Thoracic aorta (tissue), 2 donors: ENCODE measurements around the gene FSCB. TPM values are rescaled to one million over a fixed set of nuclear protein-coding genes. Genes with fewer than 3 reads are reported as not detected.
"Not testable (repeated sequence)": the region's sequence is repeated elsewhere in the genome, so short reads cannot be mapped to it uniquely, and the experiment has no call there.

Experiments
- ATAC-seq: fragments of 150-250 bp; one replicate; pipeline ENCODE4 v1.8.0; 2017; ENCODE audit warnings: low read depth; ENCODE audit not compliant: insufficient number of reproducible peaks, low FRiP score
- DNase-seq: peaks from one replicate; pipeline ENCODE4 v3.0.0-alpha.2; 2020; ENCODE audit warnings: low spot score
- H3K27ac ChIP-seq, 2 donors: fragments of 200-600 bp; sonication (generic); 1 replicate in 1 of 2; 2 replicates in 1 of 2; pipeline ENCODE4 v1.5.1; 2016; ENCODE audit warnings: mild to moderate bottlenecking in 2 of 2, moderate library complexity in 2 of 2
- H3K27me3 ChIP-seq: fragments of 200-600 bp; sonication (generic); replicated peaks from 2 replicates; pipeline ENCODE4 v1.6.0; 2016; ENCODE audit warnings: mild to moderate bottlenecking; ENCODE audit not compliant: insufficient read depth
- H3K36me3 ChIP-seq: fragments of 200-600 bp; sonication (generic); one replicate; pipeline ENCODE4 v1.5.1; 2016
- H3K4me1 ChIP-seq, 2 donors: fragments of 200-600 bp; sonication (generic); 1 replicate in 1 of 2; 2 replicates in 1 of 2; pipeline versions ENCODE4 v1.5.1 to v1.6.0; 2016; ENCODE audit warnings: low read depth in 2 of 2, mild to moderate bottlenecking in 1 of 2; ENCODE audit not compliant: control insufficient read depth in 1 of 2
- H3K4me3 ChIP-seq: fragments of 200-600 bp; sonication (generic); 2 replicates; pipeline ENCODE4 v1.5.1; 2016; ENCODE audit warnings: mild to moderate bottlenecking
- H3K9me3 ChIP-seq: fragments of 200-600 bp; sonication (generic); 2 replicates; pipeline ENCODE4 v1.5.1; 2016
- total RNA-seq, 2 donors: library from RNA; depleted of rRNA; stranded (reverse); fragments of >200 nt; gene quantifications; one replicate each; pipeline versions ENCODE4 v1.1.0 to v1.2.3, GENCODE V29; 2016
- TF ChIP-seq, protein P1 (sequence below): fragments of 200-600 bp; sonication (generic); IDR thresholded peaks from one replicate; pipeline ENCODE4 v1.5.1; 2019; ENCODE audit warnings: antibody characterized with exemption

Gene FSCB
- total RNA-seq, 2 donors from 2014 or later, result 1.2 TPM; not detected in 1

DNA sequence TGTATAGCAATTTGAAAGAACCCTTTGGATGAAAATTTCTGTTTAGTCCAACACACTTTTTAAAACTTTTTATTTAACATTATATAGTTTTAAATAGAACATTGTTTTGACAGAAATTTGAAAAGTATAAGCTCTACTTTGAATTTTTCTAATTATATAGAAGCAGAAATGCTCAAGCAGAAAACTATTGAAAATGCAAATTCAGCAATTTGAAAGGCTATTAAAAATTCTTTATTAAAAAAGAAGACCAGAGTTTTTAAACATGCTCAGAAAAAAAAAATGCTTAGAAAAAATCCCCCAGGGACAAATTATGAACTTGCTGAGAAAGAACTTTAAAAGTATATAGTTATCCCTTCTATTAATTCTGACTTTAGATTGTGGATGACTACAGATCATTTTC is 21.1 kb upstream of the FSCB start:
- no peaks in the 10 kb centered on the region for H3K4me1 ChIP-seq
- H3K4me3 ChIP-seq, result no peak overlapping the region
- no peaks in the 10 kb centered on the region for H3K27me3 ChIP-seq
- H3K36me3 ChIP-seq, result no peaks in the 10 kb centered on the region
- no peak overlapping the region for H3K27ac ChIP-seq
- DNase-seq, result no peak
- ATAC-seq, result no peak
- TF ChIP-seq, protein P1, sequence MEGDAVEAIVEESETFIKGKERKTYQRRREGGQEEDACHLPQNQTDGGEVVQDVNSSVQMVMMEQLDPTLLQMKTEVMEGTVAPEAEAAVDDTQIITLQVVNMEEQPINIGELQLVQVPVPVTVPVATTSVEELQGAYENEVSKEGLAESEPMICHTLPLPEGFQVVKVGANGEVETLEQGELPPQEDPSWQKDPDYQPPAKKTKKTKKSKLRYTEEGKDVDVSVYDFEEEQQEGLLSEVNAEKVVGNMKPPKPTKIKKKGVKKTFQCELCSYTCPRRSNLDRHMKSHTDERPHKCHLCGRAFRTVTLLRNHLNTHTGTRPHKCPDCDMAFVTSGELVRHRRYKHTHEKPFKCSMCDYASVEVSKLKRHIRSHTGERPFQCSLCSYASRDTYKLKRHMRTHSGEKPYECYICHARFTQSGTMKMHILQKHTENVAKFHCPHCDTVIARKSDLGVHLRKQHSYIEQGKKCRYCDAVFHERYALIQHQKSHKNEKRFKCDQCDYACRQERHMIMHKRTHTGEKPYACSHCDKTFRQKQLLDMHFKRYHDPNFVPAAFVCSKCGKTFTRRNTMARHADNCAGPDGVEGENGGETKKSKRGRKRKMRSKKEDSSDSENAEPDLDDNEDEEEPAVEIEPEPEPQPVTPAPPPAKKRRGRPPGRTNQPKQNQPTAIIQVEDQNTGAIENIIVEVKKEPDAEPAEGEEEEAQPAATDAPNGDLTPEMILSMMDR, result no peak
- H3K9me3 ChIP-seq, result no peaks in the 10 kb centered on the region

DNA sequence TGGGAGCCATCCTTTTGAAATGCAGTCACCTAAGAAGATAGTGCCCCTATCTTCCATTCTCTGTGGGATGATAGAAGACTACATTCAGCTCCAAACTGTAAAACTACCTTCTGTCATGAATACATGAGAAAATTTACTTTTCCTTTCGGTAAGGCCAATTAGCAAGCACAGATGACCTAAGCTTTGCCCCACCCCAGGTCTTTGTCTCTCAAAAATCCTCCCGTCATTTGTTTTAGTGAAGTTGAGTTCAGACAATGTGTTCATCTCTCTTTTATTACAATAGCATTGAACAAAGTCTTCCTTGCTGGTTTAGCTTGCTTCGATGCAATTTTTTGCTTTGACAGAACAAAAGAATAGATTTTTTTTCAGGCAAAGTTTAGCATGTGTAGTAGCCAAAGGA is 18.2 kb upstream of the FSCB start:
- DNase-seq (no peak), ATAC-seq (no peak)
- Histone ChIP-seq H3K9me3 (no peaks in the 10 kb centered on the region), H3K27me3 (no peaks in the 10 kb centered on the region), H3K4me3 (no peak overlapping the region), H3K4me1 (no peaks in the 10 kb centered on the region), H3K36me3 (no peaks in the 10 kb centered on the region), H3K27ac (no peak overlapping the region)
- TF ChIP-seq, protein P1, result no peak

DNA sequence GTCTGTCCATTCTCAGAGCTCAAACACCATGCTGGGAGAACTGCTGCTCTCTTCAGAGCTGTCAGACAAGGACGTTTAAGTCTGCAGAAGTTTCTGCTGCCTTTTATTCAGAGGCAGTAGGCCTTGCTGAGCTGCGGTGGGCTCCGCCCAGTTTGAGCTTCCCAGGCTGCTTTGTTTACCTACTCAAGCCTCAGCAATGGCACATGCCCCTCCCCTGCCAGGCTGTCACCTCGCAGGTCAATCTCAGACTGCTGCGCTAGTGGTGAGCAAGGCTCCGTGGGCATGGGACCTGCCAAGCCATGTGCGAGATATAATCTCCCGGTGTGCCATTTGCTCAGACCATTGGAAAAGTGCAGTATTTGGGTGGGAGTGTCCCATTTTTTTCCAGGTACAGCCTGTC is 8.6 kb upstream of the FSCB start:
- not testable (repeated sequence) for ATAC-seq

DNA sequence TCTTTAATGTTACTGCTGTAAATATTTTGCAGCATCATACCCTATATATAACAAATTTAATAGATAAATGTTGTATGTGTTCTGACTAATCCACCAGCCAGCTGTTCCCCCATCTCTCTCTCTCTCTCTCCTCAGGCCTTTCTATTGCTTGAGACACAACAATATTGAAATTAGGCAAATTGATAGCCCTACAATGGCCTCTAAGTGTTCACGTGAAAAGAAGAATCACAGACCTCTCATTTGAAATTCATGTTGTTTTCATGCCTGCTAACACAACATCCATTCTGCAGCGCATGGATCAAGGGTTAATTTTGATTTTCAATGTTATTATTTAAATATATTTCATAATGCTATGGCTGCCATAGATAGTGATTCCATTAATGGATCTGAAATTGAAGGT is 1.8 kb upstream of the FSCB start:
- ATAC-seq (no peak), DNase-seq (no peak)
- Histone ChIP-seq H3K36me3 (no peaks in the 10 kb centered on the region), H3K4me1 (no peaks in the 10 kb centered on the region), H3K9me3 (no peaks in the 10 kb centered on the region), H3K27me3 (no peaks in the 10 kb centered on the region), H3K4me3 (no peak overlapping the region), H3K27ac (no peak overlapping the region)
- TF ChIP-seq, protein P1, result no peak

More for the DNA sequence above, 8.6 kb upstream of the FSCB start:
- H3K4me1 ChIP-seq, H3K27me3 ChIP-seq, H3K36me3 ChIP-seq, H3K4me3 ChIP-seq, H3K9me3 ChIP-seq, H3K27ac ChIP-seq, DNase-seq: not testable (repeated sequence)

DNA sequence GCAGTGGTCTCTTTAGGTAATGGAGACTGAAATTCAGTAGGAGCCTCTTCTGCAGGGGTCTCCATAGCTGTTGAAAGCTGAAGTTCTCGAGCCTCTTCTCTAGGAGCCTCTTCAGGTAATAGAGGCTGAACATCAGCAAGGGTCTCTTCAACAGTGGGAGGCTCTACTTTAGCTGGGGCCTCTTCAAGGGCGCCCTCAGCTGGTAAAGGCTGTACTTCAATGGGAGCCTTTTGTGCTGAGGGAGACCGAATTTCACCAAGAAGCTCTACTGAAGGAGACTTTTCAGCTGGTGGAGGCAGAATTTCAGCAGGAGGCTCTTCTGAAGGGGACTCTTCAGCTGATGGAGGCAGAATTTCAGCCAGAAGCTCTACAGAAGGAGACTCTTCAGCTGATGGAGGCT is 1.5 kb downstream of the FSCB start:
- H3K36me3 ChIP-seq, result no peaks in the 10 kb centered on the region
- DNase-seq (no peak), ATAC-seq (no peak)
- H3K27me3 ChIP-seq, result no peaks in the 10 kb centered on the region
- TF ChIP-seq, protein P1, result no peak
- H3K27ac ChIP-seq, result no peak overlapping the region
- H3K4me3 ChIP-seq, result no peak overlapping the region
- H3K4me1 ChIP-seq, result no peaks in the 10 kb centered on the region
- no peaks in the 10 kb centered on the region for H3K9me3 ChIP-seq

DNA sequence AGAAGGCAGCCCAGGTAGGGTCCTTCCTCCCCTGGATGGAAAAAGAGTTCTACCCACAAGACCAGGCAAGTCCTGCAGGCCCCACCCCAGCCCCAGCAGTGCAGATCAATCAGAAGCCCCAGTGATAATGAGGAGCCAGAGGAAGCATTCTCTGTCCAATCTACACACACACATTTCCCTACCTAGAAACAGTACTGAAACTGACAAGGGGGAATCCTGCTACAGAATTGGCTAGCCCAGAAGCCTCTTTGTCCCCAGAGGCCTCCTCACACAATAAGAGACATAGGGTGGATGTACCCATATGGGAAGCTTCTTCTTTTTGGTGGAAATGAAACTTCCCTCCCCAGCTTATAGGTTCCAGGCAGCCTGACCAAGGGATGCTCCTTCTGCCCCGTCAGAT is 9.9 kb downstream of the FSCB start:
- no peak for ATAC-seq

More for the DNA sequence above, 9.9 kb downstream of the FSCB start:
- H3K36me3 ChIP-seq, result no peaks in the 10 kb centered on the region
- TF ChIP-seq, protein P1, result no peak
- H3K27ac ChIP-seq, result no peak overlapping the region
- no peak for DNase-seq
- H3K4me3 ChIP-seq, result no peak overlapping the region
- no peaks in the 10 kb centered on the region for H3K27me3 ChIP-seq
- no peaks in the 10 kb centered on the region for H3K9me3 ChIP-seq
- H3K4me1 ChIP-seq, result no peaks in the 10 kb centered on the region
